IMR-90 (cell line): ENCODE data around the gene PDE6A. TPM values are rescaled to one million over a fixed set of nuclear protein-coding genes. Genes with fewer than 3 reads are reported as not detected.

ENCODE experiments used
- ATAC-seq: fragments of 200-7000 bp; cut with Tn5 transposase; 2 replicates; pipeline ENCODE4 v1.9.1; 2020; ENCODE audit warnings: low read depth, mild to moderate bottlenecking, moderate library complexity
- BruUV-seq: library from RNA; stranded (reverse); fragments of 400-500 nt; replicated peaks from 2 replicates; lab custom pipeline; 2021; lab: Mats Ljungman, UMichigan
- CTCF ChIA-PET: fragments of 300-600 bp; formaldehyde crosslinking; extraction: SDS; loops from one replicate; lab custom pipeline; 2021; ENCODE audit warnings: antibody characterized with exemption; lab: Yijun Ruan, JAX
- POLR2A ChIA-PET: fragments of 300-600 bp; sonication (Branson Sonifier 250); formaldehyde crosslinking; loops from one replicate; lab custom pipeline; 2022; ENCODE audit warnings: antibody characterized with exemption; ENCODE audit not compliant: unreplicated experiment; lab: Charles Lee
- DNase-seq: peaks from one replicate; pipeline ENCODE4 v3.0.0; 2013
- H2AFZ ChIP-seq: replicated peaks from 2 replicates; pipeline ENCODE3; 2013; ENCODE audit warnings: low read length, mild to moderate bottlenecking; ENCODE audit not compliant: poor library complexity
- H2AK5ac ChIP-seq: 2 replicates; pipeline ENCODE4 v1.6.1; 2013; ENCODE audit warnings: low read depth, low read length, inconsistent platforms
- H2AK9ac ChIP-seq: replicated peaks from 2 replicates; pipeline ENCODE3; 2013; ENCODE audit warnings: mild to moderate bottlenecking, low read depth, low read length, moderate library complexity; ENCODE audit not compliant: poor library complexity
- H2BK120ac ChIP-seq: 2 replicates; pipeline ENCODE4 v1.6.1; 2013; ENCODE audit warnings: low read depth, low read length, inconsistent platforms
- H2BK15ac ChIP-seq: 3 replicates; pipeline ENCODE4 v1.6.1; 2013; ENCODE audit warnings: low read depth, low read length, inconsistent platforms
- H2BK20ac ChIP-seq: 2 replicates; pipeline ENCODE4 v1.6.1; 2013; ENCODE audit warnings: low read depth, mild to moderate bottlenecking, inconsistent platforms, low read length, moderate library complexity
- H2BK5ac ChIP-seq: 2 replicates; pipeline ENCODE4 v1.6.1; 2013; ENCODE audit warnings: mild to moderate bottlenecking, low read depth, low read length, inconsistent platforms; ENCODE audit not compliant: poor library complexity, severe bottlenecking
- H3K14ac ChIP-seq: replicated peaks from 2 replicates; pipeline ENCODE4 v1.6.1; 2013; ENCODE audit warnings: low read depth, low read length, inconsistent platforms
- H3K18ac ChIP-seq: 2 replicates; pipeline ENCODE4 v1.6.1; 2013; ENCODE audit warnings: low read depth, low read length, control low read depth
- H3K23ac ChIP-seq: 2 replicates; pipeline ENCODE4 v1.6.1; 2013; ENCODE audit warnings: low read depth, low read length, inconsistent platforms
- H3K27ac ChIP-seq: 2 replicates; pipeline ENCODE4 v1.5.1; 2013; ENCODE audit warnings: mild to moderate bottlenecking, control low read depth, low read length; ENCODE audit not compliant: insufficient read depth
- H3K27me3 ChIP-seq: 2 replicates; pipeline ENCODE4 v1.6.1; 2013; ENCODE audit warnings: low read length; ENCODE audit not compliant: control insufficient read depth, insufficient read depth
- H3K36me3 ChIP-seq: 2 replicates; pipeline ENCODE4 v1.6.1; 2013; ENCODE audit warnings: low read length, mixed read lengths; ENCODE audit not compliant: control insufficient read depth, insufficient read depth
- H3K4ac ChIP-seq: 2 replicates; pipeline ENCODE4 v1.6.1; 2013; ENCODE audit warnings: low read depth, low read length, inconsistent platforms
- H3K4me1 ChIP-seq: 2 replicates; pipeline ENCODE4 v1.6.1; 2013; ENCODE audit warnings: low read length, mixed read lengths; ENCODE audit not compliant: control insufficient read depth, insufficient read depth
- H3K4me2 ChIP-seq: 2 replicates; pipeline ENCODE4 v1.6.1; 2013; ENCODE audit warnings: low read depth, mild to moderate bottlenecking, control low read depth, low read length, moderate library complexity
- H3K4me3 ChIP-seq: 2 replicates; pipeline ENCODE4 v1.5.1; 2013; ENCODE audit warnings: low read depth, mild to moderate bottlenecking, control low read depth, low read length, moderate library complexity; ENCODE audit not compliant: insufficient read depth
- H3K56ac ChIP-seq: 2 replicates; pipeline ENCODE4 v1.6.1; 2013; ENCODE audit warnings: low read length, inconsistent platforms; ENCODE audit not compliant: insufficient read depth; ENCODE audit errors: extremely low read depth
- H3K79me1 ChIP-seq, 2 experiments: 2 replicates each; pipeline ENCODE4 v1.6.1; 2013; ENCODE audit warnings: low read length in 2 of 2, inconsistent platforms in 1 of 2, low read depth in 1 of 2
- H3K9ac ChIP-seq: 2 replicates; pipeline ENCODE4 v1.6.1; 2013; ENCODE audit warnings: low read depth, low read length, control low read depth
- H3K9me1 ChIP-seq: 2 replicates; pipeline ENCODE4 v1.6.1; 2013; ENCODE audit warnings: low read length, inconsistent platforms; ENCODE audit not compliant: insufficient read depth
- H3K9me3 ChIP-seq: 2 replicates; pipeline ENCODE4 v1.6.1; 2013; ENCODE audit warnings: low read length; ENCODE audit not compliant: control insufficient read depth, insufficient read depth
- H4K20me1 ChIP-seq: 2 replicates; pipeline ENCODE4 v1.6.1; 2013; ENCODE audit warnings: low read length, inconsistent platforms; ENCODE audit not compliant: insufficient read depth
- H4K5ac ChIP-seq: 2 replicates; pipeline ENCODE4 v1.6.1; 2013; ENCODE audit warnings: mild to moderate bottlenecking, low read depth, low read length, control low read depth
- H4K8ac ChIP-seq, 2 experiments: 2 replicates each; pipeline ENCODE4 v1.6.1; 2013; ENCODE audit warnings: low read depth in 2 of 2, low read length in 2 of 2, control low read depth in 1 of 2, inconsistent platforms in 1 of 2
- H4K91ac ChIP-seq: 2 replicates; pipeline ENCODE4 v1.6.1; 2013; ENCODE audit warnings: low read depth, low read length, inconsistent platforms; ENCODE audit not compliant: insufficient read depth
- BHLHE40 ChIP-seq: fragments of 150-350 bp; IDR thresholded peaks from 2 replicates; pipeline ENCODE4 v1.6.1; 2016; ENCODE audit warnings: mild to moderate bottlenecking, low read depth, low read length
- CEBPB ChIP-seq: IDR thresholded peaks from 2 replicates; pipeline ENCODE4 v1.6.1; 2012; ENCODE audit warnings: low read depth, low read length, improper control_type of control experiment
- CHD1 ChIP-seq: IDR thresholded peaks from 2 replicates; pipeline ENCODE4 v1.6.1; 2012; ENCODE audit warnings: low read depth, low read length, improper control_type of control experiment
- CTCF ChIP-seq: conservative IDR thresholded peaks from 2 replicates; pipeline ENCODE4 v1.5.1; 2012; ENCODE audit warnings: mild to moderate bottlenecking, low read depth, low read length, improper control_type of control experiment
- ELK1 ChIP-seq: fragments of 150-350 bp; IDR thresholded peaks from 2 replicates; pipeline ENCODE4 v1.6.1; 2016; ENCODE audit warnings: low read depth, mild to moderate bottlenecking, low read length, moderate library complexity, borderline replicate concordance
- FOS ChIP-seq: fragments of 150-350 bp; IDR thresholded peaks from 2 replicates; pipeline ENCODE4 v1.6.1; 2016; ENCODE audit warnings: low read depth, low read length
- MAFK ChIP-seq: IDR thresholded peaks from 2 replicates; pipeline ENCODE4 v1.6.1; 2012; ENCODE audit warnings: low read depth, low read length, improper control_type of control experiment
- MAZ ChIP-seq: IDR thresholded peaks from 2 replicates; pipeline ENCODE4 v1.6.1; 2012; ENCODE audit warnings: low read depth, mild to moderate bottlenecking, low read length, improper control_type of control experiment, moderate library complexity, borderline replicate concordance
- MXI1 ChIP-seq: IDR thresholded peaks from 2 replicates; pipeline ENCODE4 v1.6.1; 2012; ENCODE audit warnings: low read depth, mild to moderate bottlenecking, low read length, moderate library complexity, borderline replicate concordance
- NFE2L2 ChIP-seq: fragments of 150-350 bp; IDR thresholded peaks from 2 replicates; pipeline ENCODE4 v1.6.1; 2016; ENCODE audit warnings: low read depth, mild to moderate bottlenecking, low read length
- POLR2A ChIP-seq: IDR thresholded peaks from 2 replicates; pipeline ENCODE4 v1.6.1; 2012; ENCODE audit warnings: mild to moderate bottlenecking, low read depth, low read length
- RAD21 ChIP-seq: IDR thresholded peaks from 2 replicates; pipeline ENCODE4 v1.6.1; 2012; ENCODE audit warnings: low read length, improper control_type of control experiment
- RFX5 ChIP-seq: IDR thresholded peaks from 2 replicates; pipeline ENCODE4 v1.8.0; 2012; ENCODE audit warnings: low read depth, mild to moderate bottlenecking, low read length, moderate library complexity
- SMC3 ChIP-seq: fragments of 150-350 bp; IDR thresholded peaks from 2 replicates; pipeline ENCODE4 v1.6.1; 2016; ENCODE audit warnings: low read depth, mild to moderate bottlenecking, antibody characterized with exemption, low read length, moderate library complexity
- USF2 ChIP-seq: fragments of 150-350 bp; IDR thresholded peaks from 2 replicates; pipeline ENCODE4 v1.6.1; 2017; ENCODE audit warnings: mild to moderate bottlenecking, antibody characterized with exemption, low read length, low read depth
- WGBS, 2 experiments: methylation state at CpG; one replicate each; pipeline versions ENCODE4 v1.1.5 to v1.1.7; 2013; ENCODE audit warnings: missing lambda C conversion rate in 2 of 2; ENCODE audit not compliant: insufficient read length in 1 of 2; ENCODE audit errors: extremely low coverage in 2 of 2; 5-methylcytosine and 5-hydroxymethylcytosine counted together
- dilution Hi-C: fragments of 300-500 bp; cut with HindIII; formaldehyde crosslinking; loops from one replicate; pipeline ENCODE4 v1.14.3; 2018; ENCODE audit warnings: low sequenced_read_pairs; ENCODE audit not compliant: unreplicated experiment
- in situ Hi-C: fragments of 300-500 bp; cut with MboI; formaldehyde crosslinking; loops from 3 replicates; pipeline ENCODE4 v1.14.3; 2019; ENCODE audit warnings: low sequenced_read_pairs, inconsistent platforms, mixed read lengths
- intact Hi-C: fragments of 100-400 bp; cut with micrococcal nuclease; formaldehyde crosslinking; loops from 2 replicates; pipeline ENCODE4 v1.10.0; 2022
- polyA plus RNA-seq, 3 experiments: library from polyadenylated mRNA; depleted of rRNA; stranded (reverse); fragments of >200 nt; gene quantifications; 2 replicates each; pipeline ENCODE4 v1.2.3, GENCODE V29; 2012; ENCODE audit warnings: low replicate concordance in 1 of 3
- total RNA-seq: library from RNA; depleted of rRNA; stranded (reverse); fragments of >200 nt; gene quantifications from 2 replicates; pipeline ENCODE4 v1.2.3, GENCODE V29; 2012

PDE6A gene
- total and polyA plus RNA-seq, 2 of the 4 experiments (the other 2 are of a cell fraction): not detected

GRCh38 chr5:149975409-149975808 is 30.8 kb upstream of the PDE6A start:
- dilution Hi-C loops (no loop called here), intact Hi-C loops (no loop called here), in situ Hi-C loops (no loop called here)
- Histone ChIP-seq H3K4ac (no peak overlapping the region), H3K27ac (no peak overlapping the region), H2BK15ac (no peak overlapping the region), H3K4me2 (no peak overlapping the region), H4K20me1 (no peaks in the 10 kb centered on the region; the same call in 1 of the 2 replicates), H2AK9ac (no peak overlapping the region), H3K4me3 (no peak overlapping the region), H3K18ac (no peak overlapping the region), H3K9me1 (0 out of 2 replicates have a peak, but pooled peaks cover 3% of the 10 kb centered on the region), H3K14ac (no peak overlapping the region), H2BK120ac (no peak overlapping the region), H3K23ac (no peak overlapping the region), H3K27me3 (no peaks in the 10 kb centered on the region), H2AFZ (no peak overlapping the region), H4K5ac (no peak overlapping the region), H3K9ac (no peak overlapping the region), H2BK5ac (no peak overlapping the region), H3K36me3 (peaks cover 6% of the 10 kb centered on the region), H4K8ac (no peak overlapping the region), H4K91ac (no peak overlapping the region), H3K79me1 (peaks cover 0 to 3% of the 10 kb centered on the region in 2 experiments; a peak in 1 of 4 replicates), H3K56ac (no peak overlapping the region), H3K9me3 (no peaks in the 10 kb centered on the region), H2AK5ac (no peak overlapping the region), H3K4me1 (no peaks in the 10 kb centered on the region), H2BK20ac (no peak overlapping the region)
- CTCF ChIA-PET: interaction anchor here (0.6 to 1.1 kb wide), 2 partner anchors 8 to 11 kb away, joined by 3 read pairs; no protein-coding TSS in a partner anchor
- DNase-seq (no peak), ATAC-seq (no peak)
- no CpG with 5 or more reads among the region's 2 CpGs for WGBS, 2 experiments
- POLR2A ChIA-PET: no interaction called here
- TF ChIP-seq MAFK (no peak), POLR2A (no peak), NFE2L2 (no peak), RFX5 (no peak), CHD1 (no peak), BHLHE40 (no peak), MXI1 (no peak), MAZ (no peak), RAD21 (no peak), CEBPB (no peak), CTCF (no peak), USF2 (no peak), FOS (no peak), ELK1 (no peak), SMC3 (no peak)
- no TSS peak for BruUV-seq
